ENCODE results near the gene WDFY2.

The WDFY2 gene

DNA sequence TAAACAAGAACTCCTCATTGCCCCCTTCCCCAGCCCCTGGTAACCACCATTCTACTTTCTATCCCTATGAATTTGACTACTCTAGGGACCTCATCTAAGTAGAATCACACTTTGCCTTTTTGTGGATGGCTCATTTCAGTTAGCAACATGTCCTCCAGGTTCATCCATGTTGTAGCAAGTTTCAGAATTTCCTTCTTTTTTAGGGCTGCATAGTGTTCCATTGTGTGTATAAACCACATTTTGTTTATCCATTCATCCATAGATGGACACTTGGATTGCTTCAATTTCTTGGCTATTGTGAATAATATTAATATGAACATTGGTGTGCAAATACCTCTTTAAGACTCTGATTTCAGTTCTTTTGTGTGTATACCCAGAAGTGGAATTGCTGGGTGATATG is 224.5 kb downstream of the WDFY2 start:
- Histone ChIP-seq H3K9me3 (ENCODE audit: control insufficient read depth, low read length) (no peaks in the 10 kb centered on the region), H3K4me3 (ENCODE audit: extremely low read depth, insufficient read depth, low read length, poor library complexity, severe bottlenecking) (no peak overlapping the region), H3K36me3 (ENCODE audit: control insufficient read depth, insufficient read depth, low read length) (no peaks in the 10 kb centered on the region)

DNA sequence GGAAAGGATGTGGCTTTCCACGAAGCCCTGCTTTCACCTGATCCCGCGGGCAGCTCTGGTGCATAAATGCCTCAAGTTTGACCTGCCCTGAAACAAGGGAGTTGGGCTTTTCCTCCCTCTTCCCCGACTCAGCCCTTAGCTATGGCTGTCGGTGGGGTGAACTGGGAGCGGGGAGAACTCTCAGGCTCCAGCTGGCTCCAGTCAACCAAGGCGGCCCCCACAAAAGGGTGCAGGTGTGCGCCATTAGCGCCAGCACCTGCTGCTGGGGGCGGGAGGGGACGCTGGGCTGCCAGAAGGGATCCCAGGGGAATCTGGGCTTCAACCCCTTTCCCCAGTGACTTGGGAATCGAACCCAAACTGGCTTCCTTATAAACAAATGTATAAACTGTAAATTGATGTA is 226.8 kb downstream of the WDFY2 start:
- H3K27ac ChIP-seq (ENCODE audit: low read depth, low read length, severe bottlenecking), result no peak overlapping the region
- H3K36me3 ChIP-seq (ENCODE audit: control insufficient read depth, insufficient read depth, low read length), result no peaks in the 10 kb centered on the region
- H3K4me3 ChIP-seq (ENCODE audit: extremely low read depth, insufficient read depth, low read length, poor library complexity, severe bottlenecking), result no peak overlapping the region
- H3K9me3 ChIP-seq (ENCODE audit: control insufficient read depth, low read length), result no peaks in the 10 kb centered on the region
- H3K4me1 ChIP-seq (ENCODE audit: control insufficient read depth, insufficient read depth, low read length, poor library complexity, severe bottlenecking), result peaks cover 5% of the 10 kb centered on the region
- WGBS, 2 experiments (ENCODE audit: insufficient coverage in 2 of 2), result 85 to 96% methylated on average over 7 to 11 of the region's 12 CpGs

More for the DNA sequence above, 224.5 kb downstream of the WDFY2 start:
- Histone ChIP-seq H3K27ac (ENCODE audit: low read depth, low read length, severe bottlenecking) (no peak overlapping the region), H3K4me1 (ENCODE audit: control insufficient read depth, insufficient read depth, low read length, poor library complexity, severe bottlenecking) (peaks cover 5% of the 10 kb centered on the region)

DNA sequence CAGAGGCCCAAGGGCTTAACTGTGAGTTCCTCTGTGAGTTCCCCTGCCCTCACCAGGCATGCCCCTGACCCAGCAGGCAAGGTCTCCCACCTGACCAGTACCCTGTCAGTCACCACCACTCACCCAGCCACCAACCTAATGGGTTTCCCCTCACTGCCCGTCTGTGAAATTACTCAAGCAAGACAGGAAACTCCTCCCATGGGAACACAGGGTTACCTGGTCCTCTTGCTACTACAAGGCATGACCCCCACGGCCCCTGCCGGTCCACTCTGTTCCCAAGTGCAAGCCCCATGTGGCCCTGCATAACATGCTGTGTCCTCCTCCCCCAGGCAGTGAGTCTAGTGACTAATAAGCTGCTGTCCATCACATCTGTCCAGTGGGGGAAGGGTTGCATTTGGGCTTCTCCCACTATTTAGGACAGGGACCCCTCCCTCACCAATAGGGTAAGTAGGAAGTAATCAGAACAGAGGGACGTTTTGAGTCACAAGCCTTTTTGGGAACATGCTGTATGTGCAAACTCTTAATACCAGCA is 227.7 kb downstream of the WDFY2 start:
- H3K27ac ChIP-seq (ENCODE audit: low read depth, low read length, severe bottlenecking), result peak overlapping the region; percentile 11
- H3K4me3 ChIP-seq (ENCODE audit: extremely low read depth, insufficient read depth, low read length, poor library complexity, severe bottlenecking), result no peak overlapping the region
- H3K36me3 ChIP-seq (ENCODE audit: control insufficient read depth, insufficient read depth, low read length), result no peaks in the 10 kb centered on the region
- 70 to 77% methylated on average over 4 of the region's 4 CpGs for WGBS, 2 experiments (ENCODE audit: insufficient coverage in 2 of 2)
- peaks cover 5% of the 10 kb centered on the region for H3K4me1 ChIP-seq (ENCODE audit: control insufficient read depth, insufficient read depth, low read length, poor library complexity, severe bottlenecking)
- no peaks in the 10 kb centered on the region for H3K9me3 ChIP-seq (ENCODE audit: control insufficient read depth, low read length)

DNA sequence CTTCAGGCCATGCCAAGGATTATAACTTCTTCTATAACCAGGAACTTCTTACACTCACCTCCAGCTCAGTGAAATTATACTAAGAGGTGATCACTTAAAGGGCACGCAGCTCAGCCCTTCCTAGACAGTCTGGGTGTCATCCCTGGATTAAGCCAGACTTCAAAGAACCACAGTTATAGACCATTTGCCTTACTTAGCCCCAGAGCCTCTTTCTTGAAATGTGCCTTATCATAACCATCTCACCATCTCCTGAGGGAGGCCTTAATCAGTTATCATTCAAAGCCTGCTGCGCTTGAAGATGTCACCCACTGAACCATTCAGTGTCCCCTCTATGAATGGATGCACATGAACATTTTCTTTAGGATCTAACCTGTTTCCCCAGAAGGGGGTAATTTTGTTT is 229.8 kb downstream of the WDFY2 start:
- Histone ChIP-seq H3K36me3 (ENCODE audit: control insufficient read depth, insufficient read depth, low read length) (no peaks in the 10 kb centered on the region), H3K27ac (ENCODE audit: low read depth, low read length, severe bottlenecking) (no peak overlapping the region), H3K4me3 (ENCODE audit: extremely low read depth, insufficient read depth, low read length, poor library complexity, severe bottlenecking) (no peak overlapping the region), H3K4me1 (ENCODE audit: control insufficient read depth, insufficient read depth, low read length, poor library complexity, severe bottlenecking) (peaks cover 5% of the 10 kb centered on the region), H3K9me3 (ENCODE audit: control insufficient read depth, low read length) (no peaks in the 10 kb centered on the region)
- WGBS, 2 experiments (ENCODE audit: insufficient coverage in 2 of 2), result 84 to 100% methylated on average over 1 to 2 of the region's 2 CpGs

DNA sequence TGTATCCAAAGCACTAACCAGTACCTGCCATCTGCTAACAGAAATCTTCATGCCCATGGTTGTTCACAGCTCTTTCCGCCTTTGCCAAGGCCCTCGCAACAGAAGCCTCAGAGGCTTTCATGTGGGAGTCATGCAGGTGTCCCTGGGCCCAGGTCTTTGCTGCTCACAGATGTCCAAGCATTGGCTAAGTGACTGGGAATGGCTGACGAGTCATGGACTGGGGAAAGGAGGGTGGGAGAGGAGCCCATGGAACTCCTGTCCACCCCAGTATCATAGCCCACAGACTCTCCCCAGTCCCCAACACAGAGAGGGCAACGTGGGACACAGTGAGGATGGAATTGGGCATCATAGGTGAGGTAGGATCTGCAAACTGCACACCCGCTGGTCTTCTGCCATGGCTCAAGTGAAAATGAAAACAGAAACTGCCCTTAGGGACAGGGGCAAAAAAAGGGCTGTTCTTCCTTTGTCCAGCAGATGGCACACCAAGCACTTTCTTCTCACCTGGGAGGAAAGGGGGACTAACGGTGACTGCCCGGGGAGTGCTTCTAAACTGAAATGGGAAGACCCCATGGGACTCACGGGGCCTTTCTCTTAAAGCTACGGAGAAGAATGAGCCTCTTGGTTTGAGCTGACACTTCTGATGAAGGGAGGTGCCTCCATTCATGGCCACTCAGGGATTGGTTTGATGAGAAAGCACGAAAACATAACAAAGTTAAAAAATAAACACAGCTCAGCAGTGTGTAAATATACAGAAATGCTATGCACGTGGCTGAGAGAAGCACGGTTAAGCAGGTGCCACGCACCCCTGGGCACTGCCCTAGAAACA is 230.8 kb downstream of the WDFY2 start:
- 29 to 55% methylated on average over 8 to 10 of the region's 13 CpGs for WGBS, 2 experiments (ENCODE audit: insufficient coverage in 2 of 2)
- no peak overlapping the region for H3K4me3 ChIP-seq (ENCODE audit: extremely low read depth, insufficient read depth, low read length, poor library complexity, severe bottlenecking)

DNA sequence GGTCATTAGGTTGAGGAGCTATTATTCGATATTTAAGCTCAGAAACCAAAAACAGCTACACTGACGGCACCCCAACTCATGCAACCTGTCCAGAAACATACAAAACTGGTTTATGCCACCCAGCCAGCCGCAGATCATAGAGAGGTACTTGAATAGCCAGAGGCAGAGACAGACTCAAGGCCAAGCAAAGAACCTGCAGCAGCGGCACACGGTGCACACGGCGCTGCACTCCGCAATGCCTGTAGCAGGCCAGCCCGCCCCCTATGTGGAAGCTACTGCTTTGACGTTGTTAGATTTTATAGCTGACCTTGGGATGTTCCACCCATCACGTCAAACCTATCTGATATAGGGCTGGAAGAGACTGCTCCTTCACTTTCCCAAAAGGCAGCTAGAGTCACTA is 231.6 kb downstream of the WDFY2 start:
- Histone ChIP-seq H3K36me3 (ENCODE audit: control insufficient read depth, insufficient read depth, low read length) (no peaks in the 10 kb centered on the region), H3K4me1 (ENCODE audit: control insufficient read depth, insufficient read depth, low read length, poor library complexity, severe bottlenecking) (peaks cover 5% of the 10 kb centered on the region), H3K9me3 (ENCODE audit: control insufficient read depth, low read length) (no peaks in the 10 kb centered on the region), H3K27ac (ENCODE audit: low read depth, low read length, severe bottlenecking) (no peak overlapping the region), H3K4me3 (ENCODE audit: extremely low read depth, insufficient read depth, low read length, poor library complexity, severe bottlenecking) (no peak overlapping the region)
- WGBS, 2 experiments (ENCODE audit: insufficient coverage in 2 of 2), result 92 to 97% methylated on average over 8 to 9 of the region's 11 CpGs

More for the DNA sequence above, 230.8 kb downstream of the WDFY2 start:
- H3K36me3 ChIP-seq (ENCODE audit: control insufficient read depth, insufficient read depth, low read length), result no peaks in the 10 kb centered on the region
- H3K27ac ChIP-seq (ENCODE audit: low read depth, low read length, severe bottlenecking), result no peak overlapping the region
- peaks cover 5% of the 10 kb centered on the region for H3K4me1 ChIP-seq (ENCODE audit: control insufficient read depth, insufficient read depth, low read length, poor library complexity, severe bottlenecking)
- H3K9me3 ChIP-seq (ENCODE audit: control insufficient read depth, low read length), result no peaks in the 10 kb centered on the region

DNA sequence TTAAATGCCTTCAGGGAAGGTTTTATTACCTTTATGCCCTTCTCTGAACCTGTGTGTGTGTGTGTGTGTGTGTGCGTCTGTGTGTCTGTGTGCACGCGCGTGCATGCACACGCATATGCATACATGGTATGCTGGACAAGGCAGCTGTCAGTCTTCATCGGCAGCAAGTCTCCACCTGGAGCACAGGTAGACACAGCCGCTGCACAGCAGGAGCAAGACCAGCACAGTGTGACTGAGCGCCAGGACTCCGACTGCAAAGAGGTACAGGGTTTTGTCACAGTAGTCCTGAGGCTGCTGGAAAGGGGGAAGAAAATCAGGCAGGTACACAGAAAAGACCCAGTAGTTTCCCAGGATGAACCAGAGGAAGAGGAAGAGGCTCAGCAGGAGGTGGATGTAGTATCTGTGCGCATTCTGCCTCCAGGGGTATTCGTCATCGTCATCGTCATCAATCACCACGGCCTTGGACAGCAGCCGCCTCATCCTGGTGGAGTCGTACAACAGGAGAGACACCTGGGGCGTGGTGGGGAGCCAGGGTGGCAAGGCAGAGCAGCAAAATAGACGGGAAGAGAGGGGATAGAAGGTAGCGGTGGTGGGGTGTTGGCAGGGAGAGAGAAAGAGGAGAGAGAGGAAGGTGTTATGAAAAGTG is 232.5 kb downstream of the WDFY2 start:
- Histone ChIP-seq H3K36me3 (ENCODE audit: control insufficient read depth, insufficient read depth, low read length) (no peaks in the 10 kb centered on the region), H3K4me3 (ENCODE audit: extremely low read depth, insufficient read depth, low read length, poor library complexity, severe bottlenecking) (no peak overlapping the region), H3K27ac (ENCODE audit: low read depth, low read length, severe bottlenecking) (no peak overlapping the region), H3K4me1 (ENCODE audit: control insufficient read depth, insufficient read depth, low read length, poor library complexity, severe bottlenecking) (peaks cover 5% of the 10 kb centered on the region), H3K9me3 (ENCODE audit: control insufficient read depth, low read length) (no peaks in the 10 kb centered on the region)
- WGBS, 2 experiments (ENCODE audit: insufficient coverage in 2 of 2), result 89% methylated on average over 17 of the region's 19 CpGs
